K562 (cell line): Measurements from ENCODE around the gene LPIN2. TPM values are rescaled to one million over a fixed set of nuclear protein-coding genes. Genes with fewer than 3 reads are reported as not detected.

Source experiments
- ATAC-seq: fragments of 200-7000 bp; cut with Tn5 transposase; 3 replicates; pipeline ENCODE4 v1.9.1; 2020; ENCODE audit warnings: moderate library complexity
- BruUV-seq: library from RNA; stranded (reverse); fragments of 400-500 nt; replicated peaks from 2 replicates; lab custom pipeline; 2021; lab: Mats Ljungman, UMichigan
- CTCF ChIA-PET: fragments of 300-600 bp; formaldehyde crosslinking; extraction: SDS; loops from one replicate; lab custom pipeline; 2021; ENCODE audit warnings: low intra/inter-chr PET ratio; lab: Yijun Ruan, JAX
- POLR2A ChIA-PET: fragments of 300-600, 350-650 bp; sonication (Branson Sonifier 250); formaldehyde crosslinking; extraction: SDS; loops from one replicate; lab custom pipeline; 2021; ENCODE audit warnings: antibody characterized with exemption, inconsistent platforms; lab: Yijun Ruan, JAX
- DNase-seq, 4 experiments: peaks; one replicate each; pipeline versions ENCODE4 v3.0.0 to v3.0.0-alpha.2; 2011 to 2018; ENCODE audit warnings: low spot score in 3 of 4, mixed read lengths in 3 of 4; ENCODE audit errors: extremely low read depth in 1 of 4
- FAIRE-seq: peaks from 2 replicates; lab custom pipeline; 2011; peaks lifted over from hg19 to GRCh38; lab: Jason Lieb, UNC
- H2AFZ ChIP-seq: 2 replicates; pipeline ENCODE4 v1.6.0; 2011; ENCODE audit warnings: low read depth, low read length, control low read depth, inconsistent platforms
- H3K27ac ChIP-seq: fragments of 200-600 bp; 3 replicates; pipeline ENCODE4 v1.8.0; 2011; ENCODE audit warnings: low read depth, mild to moderate bottlenecking, control low read depth, inconsistent platforms, low read length, moderate library complexity, mixed read lengths; ENCODE audit errors: extremely low read depth
- H3K27me3 ChIP-seq, 2 experiments: fragments of 300-600 bp in 1 of 2; 2 replicates in 1 of 2; 3 replicates in 1 of 2; pipeline versions ENCODE4 v1.6.0 to v1.8.0; 2011; ENCODE audit warnings: inconsistent platforms in 2 of 2, low read length in 2 of 2, mild to moderate bottlenecking in 1 of 2, mixed read lengths in 1 of 2, moderate library complexity in 1 of 2; ENCODE audit not compliant: control insufficient read depth in 2 of 2, insufficient read depth in 2 of 2
- H3K36me3 ChIP-seq: fragments of 300-600 bp; 3 replicates; pipeline ENCODE4 v1.8.0; 2011; ENCODE audit warnings: mild to moderate bottlenecking, low read length, inconsistent platforms; ENCODE audit not compliant: control insufficient read depth, insufficient read depth
- H3K4me1 ChIP-seq, 2 experiments: fragments of 200-600 bp in 1 of 2; replicated peaks in 1 of 2; 2 replicates in 1 of 2; 3 replicates in 1 of 2; pipeline versions ENCODE4 v1.5.1 to v1.8.0; 2011; ENCODE audit warnings: inconsistent platforms in 2 of 2, low read length in 2 of 2, mild to moderate bottlenecking in 1 of 2, mixed read lengths in 1 of 2, moderate library complexity in 1 of 2; ENCODE audit not compliant: control insufficient read depth in 2 of 2, insufficient read depth in 2 of 2
- H3K4me2 ChIP-seq: 2 replicates; pipeline ENCODE4 v1.6.1; 2011; ENCODE audit warnings: low read length, control low read depth, inconsistent platforms, mixed read lengths; ENCODE audit not compliant: insufficient read depth
- H3K4me3 ChIP-seq: fragments of 200-600 bp; sonication (generic), shearing (Covaris generic); 2 replicates; pipeline ENCODE4 v1.5.1; 2016; ENCODE audit warnings: control low read depth, inconsistent platforms
- H3K79me2 ChIP-seq: fragments of 200-600 bp; 3 replicates; pipeline ENCODE4 v1.8.0; 2011; ENCODE audit warnings: low read length, inconsistent platforms; ENCODE audit not compliant: control insufficient read depth, insufficient read depth
- H3K9ac ChIP-seq, 2 experiments: 2 replicates each; pipeline versions ENCODE4 v1.6.0 to v1.6.1; 2011; ENCODE audit warnings: low read depth in 2 of 2, low read length in 2 of 2, control low read depth in 1 of 2, inconsistent platforms in 1 of 2, mild to moderate bottlenecking in 1 of 2, mixed read lengths in 1 of 2; ENCODE audit not compliant: insufficient read depth in 1 of 2
- H3K9me1 ChIP-seq: one replicate; pipeline ENCODE4 v1.6.0; 2011; ENCODE audit warnings: inconsistent platforms, mild to moderate bottlenecking, low read length, moderate library complexity; ENCODE audit not compliant: control insufficient read depth, insufficient read depth
- H3K9me3 ChIP-seq: replicated peaks from 2 replicates; pipeline ENCODE4 v1.5.1; 2011; ENCODE audit warnings: low read depth, low read length, inconsistent platforms; ENCODE audit not compliant: control insufficient read depth, insufficient read depth
- H4K20me1 ChIP-seq: replicated peaks from 2 replicates; pipeline ENCODE4 v1.6.1; 2011; ENCODE audit warnings: low read length, inconsistent platforms, mixed read lengths; ENCODE audit not compliant: control insufficient read depth, insufficient read depth
- ATF3 ChIP-seq, 2 experiments: fragments of 450-650 bp in 1 of 2; sonication (generic) in 1 of 2; formaldehyde crosslinking in 1 of 2; IDR thresholded peaks in 1 of 2; conservative IDR thresholded peaks in 1 of 2; 2 replicates each; pipeline versions ENCODE4 v1.6.1 to v1.8.1; 2016 to 2023; ENCODE audit warnings: mild to moderate bottlenecking in 2 of 2, moderate library complexity in 2 of 2, inconsistent platforms in 1 of 2, missing genetic modification reagents in 1 of 2
- FOXA1 ChIP-seq: fragments of 450-650 bp; IDR thresholded peaks from 2 replicates; pipeline ENCODE4 v1.6.1; 2016; ENCODE audit warnings: mild to moderate bottlenecking, borderline replicate concordance
- MTA3 ChIP-seq: fragments of 450-650 bp; formaldehyde crosslinking; IDR thresholded peaks from 2 replicates; pipeline ENCODE4 v1.6.1; 2017; ENCODE audit warnings: mild to moderate bottlenecking, borderline replicate concordance
- NKRF ChIP-seq: fragments of 450-650 bp; IDR thresholded peaks from 2 replicates; pipeline ENCODE4 v1.6.1; 2016; ENCODE audit warnings: borderline replicate concordance
- PHB2 ChIP-seq: fragments of 450-650 bp; IDR thresholded peaks from 2 replicates; pipeline ENCODE4 v1.6.1; 2017; ENCODE audit warnings: low read depth
- SMAD3 ChIP-seq: fragments of 450-650 bp; formaldehyde crosslinking; conservative IDR thresholded peaks from 2 replicates; pipeline ENCODE4 v1.4.0; 2020; ENCODE audit warnings: mild to moderate bottlenecking
- STAT5A ChIP-seq: IDR thresholded peaks from 2 replicates; pipeline ENCODE4 v1.6.1; 2012; ENCODE audit warnings: low read length, inconsistent platforms, borderline replicate concordance
- ZBTB8A ChIP-seq: fragments of 450-650 bp; IDR thresholded peaks from 2 replicates; pipeline ENCODE4 v1.6.1; 2018; ENCODE audit warnings: mild to moderate bottlenecking, moderate library complexity; ENCODE audit not compliant: partially characterized antibody
- ZC3H4 ChIP-seq: sonication (generic); formaldehyde crosslinking; IDR thresholded peaks from 2 replicates; pipeline ENCODE4 v1.9.0; 2021; ENCODE audit warnings: missing genetic modification reagents, borderline replicate concordance
- ZNF398 ChIP-seq: fragments of 250-450 bp; sonication (Bioruptor Pico); IDR thresholded peaks from 2 replicates; pipeline ENCODE4 v1.8.0; 2021; ENCODE audit warnings: moderate library complexity, mild to moderate bottlenecking, inconsistent platforms
- whole genome bisulfite sequencing: fragments of 100-300 bp; shearing (Covaris generic); methylation state at CpG from one replicate; pipeline ENCODE4 v1.1.6; 2016; ENCODE audit warnings: low coverage, mixed read lengths; ENCODE audit not compliant: insufficient coverage; ENCODE audit errors: missing lambda C conversion rate; 5-methylcytosine and 5-hydroxymethylcytosine counted together
- in situ Hi-C: fragments of 300-500 bp; cut with MboI; formaldehyde crosslinking; loops from 4 replicates; pipeline ENCODE4 v1.15.0; 2018; ENCODE audit warnings: inconsistent platforms, mixed read lengths
- intact Hi-C: fragments of 100-400 bp; cut with micrococcal nuclease; formaldehyde crosslinking; loops from 2 replicates; pipeline ENCODE4 v1.14.2; 2022
- polyA plus RNA-seq, 8 experiments: library from polyadenylated mRNA; depleted of rRNA in 4 of 8; stranded (reverse) in 5 of 8; unstranded in 3 of 8; fragments of >200 nt; fragmentation: Nextera tagmentation in 2 of 8; fragmentation: Illumina TruSeq in 1 of 8; extraction: Ambion mirVana in 2 of 8; extraction: Trizol in 1 of 8; gene quantifications; 2 replicates each; pipeline versions ENCODE4 v1.2.1 to v1.2.3, GENCODE V29; 2011 to 2014; ENCODE audit warnings: inconsistent platforms in 1 of 8, missing spikeins in 1 of 8
- total RNA-seq, 7 experiments: library from RNA; depleted of rRNA in 6 of 7; stranded (reverse); fragments of >200 nt in 6 of 7; fragmentation: Illumina TruSeq in 2 of 7; extraction: Trizol in 2 of 7; gene quantifications; 2 replicates each; pipeline versions ENCODE4 v1.2.1 to v1.2.3, GENCODE V29; 2011 to 2021; ENCODE audit warnings: low replicate concordance in 1 of 7
- TF ChIP-seq, protein P1 (sequence below): fragments of 450-650 bp; IDR thresholded peaks from 2 replicates; pipeline ENCODE4 v1.6.1; 2016
- TF ChIP-seq, protein P2 (sequence below): IDR thresholded peaks from 2 replicates; pipeline ENCODE4 v1.6.1; 2012; ENCODE audit warnings: low read depth, low read length, improper control_type of control experiment, borderline replicate concordance

LPIN2 gene
- total and polyA plus RNA-seq, 9 of the 15 experiments (the other 6 are each of a cell fraction or from before 2014, with no cell fraction given), result 5.2 to 34.8 (median 24.6) TPM

DNA sequence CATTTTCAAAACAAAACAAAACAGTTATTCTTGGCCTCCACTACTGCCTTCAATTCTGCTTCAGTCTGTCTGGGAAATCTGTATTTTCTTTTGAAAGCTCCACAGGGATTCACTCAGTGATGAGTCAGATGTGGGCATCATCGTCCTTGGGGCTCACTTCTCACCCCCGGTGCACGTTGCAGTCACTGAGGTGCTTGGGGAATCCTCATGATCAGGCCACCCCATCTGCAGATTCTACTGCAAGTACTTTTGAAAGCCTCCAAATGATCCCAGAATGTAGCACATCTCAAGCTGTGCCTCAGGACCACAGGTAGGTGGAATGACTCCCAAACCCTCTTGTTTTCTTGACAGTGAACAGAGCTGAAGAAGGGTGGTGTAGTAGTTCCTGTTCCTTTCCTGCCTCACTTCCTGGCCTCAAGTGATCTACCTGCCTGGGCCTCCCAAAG is 34.3 kb downstream of the LPIN2 start:
- Histone ChIP-seq H3K9ac (no peak overlapping the region), H2AFZ (no peak overlapping the region), H3K4me1 (peaks cover 6 to 54% of the 10 kb centered on the region in 2 experiments; a peak in 4 of 5 replicates), H3K36me3 (peaks cover 3% of the 10 kb centered on the region; the same call in 1 of the 3 replicates), H3K4me2 (no peak overlapping the region), H3K27ac (no peak overlapping the region), H3K9me3 (no peaks in the 10 kb centered on the region), H3K9me1 (peaks cover 4% of the 10 kb centered on the region), H3K27me3 (no peaks in the 10 kb centered on the region), H3K4me3 (no peak overlapping the region), H3K79me2 (peaks cover 93% of the 10 kb centered on the region), H4K20me1 (peaks cover 18% of the 10 kb centered on the region)
- FAIRE-seq (no peak), ATAC-seq (no peak), DNase-seq (no peak)
- no TSS peak for BruUV-seq
- POLR2A ChIA-PET, result interaction anchor here (1.1 to 2.6 kb wide), 2 partner anchors 12 to 16 kb away, joined by 3 to 10 read pairs; no protein-coding TSS in a partner anchor
- CTCF ChIA-PET, result no interaction called here
- 39% methylated on average over 3 of the region's 3 CpGs for WGBS
- in situ Hi-C loops (no loop called here), intact Hi-C loops (no loop called here)
- TF ChIP-seq STAT5A, result no peak
- TF ChIP-seq ZBTB8A, result no peak
- no peak for TF ChIP-seq MTA3
- peak; percentile 55 for TF ChIP-seq ATF3 (IDR thresholded peaks at IDR 0.05)
- no peak for TF ChIP-seq ATF3 (CRISPR knock-in tag; conservative IDR thresholded peaks at IDR 0.05)
- no peak for TF ChIP-seq PHB2
- no peak for TF ChIP-seq ZNF398 (CRISPR knock-in tag)
- TF ChIP-seq FOXA1, result no peak
- TF ChIP-seq, protein P1, sequence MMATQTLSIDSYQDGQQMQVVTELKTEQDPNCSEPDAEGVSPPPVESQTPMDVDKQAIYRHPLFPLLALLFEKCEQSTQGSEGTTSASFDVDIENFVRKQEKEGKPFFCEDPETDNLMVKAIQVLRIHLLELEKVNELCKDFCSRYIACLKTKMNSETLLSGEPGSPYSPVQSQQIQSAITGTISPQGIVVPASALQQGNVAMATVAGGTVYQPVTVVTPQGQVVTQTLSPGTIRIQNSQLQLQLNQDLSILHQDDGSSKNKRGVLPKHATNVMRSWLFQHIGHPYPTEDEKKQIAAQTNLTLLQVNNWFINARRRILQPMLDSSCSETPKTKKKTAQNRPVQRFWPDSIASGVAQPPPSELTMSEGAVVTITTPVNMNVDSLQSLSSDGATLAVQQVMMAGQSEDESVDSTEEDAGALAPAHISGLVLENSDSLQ, result no peak
- TF ChIP-seq ZC3H4 (CRISPR knock-in tag), result no peak
- no peak for TF ChIP-seq NKRF
- TF ChIP-seq, protein P2, sequence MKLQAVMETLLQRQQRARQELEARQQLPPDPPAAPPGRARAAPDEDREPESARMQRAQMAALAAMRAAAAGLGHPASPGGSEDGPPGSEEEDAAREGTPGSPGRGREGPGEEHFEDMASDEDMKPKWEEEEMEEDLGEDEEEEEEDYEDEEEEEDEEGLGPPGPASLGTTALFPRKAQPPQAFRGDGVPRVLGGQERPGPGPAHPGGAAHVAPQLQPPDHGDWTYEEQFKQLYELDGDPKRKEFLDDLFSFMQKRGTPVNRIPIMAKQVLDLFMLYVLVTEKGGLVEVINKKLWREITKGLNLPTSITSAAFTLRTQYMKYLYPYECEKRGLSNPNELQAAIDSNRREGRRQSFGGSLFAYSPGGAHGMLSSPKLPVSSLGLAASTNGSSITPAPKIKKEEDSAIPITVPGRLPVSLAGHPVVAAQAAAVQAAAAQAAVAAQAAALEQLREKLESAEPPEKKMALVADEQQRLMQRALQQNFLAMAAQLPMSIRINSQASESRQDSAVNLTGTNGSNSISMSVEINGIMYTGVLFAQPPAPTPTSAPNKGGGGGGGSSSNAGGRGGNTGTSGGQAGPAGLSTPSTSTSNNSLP, result no peak
- TF ChIP-seq SMAD3, result no peak
